T follicular helper cell (primary cell): ENCODE data around the gene CCDC40.

Source experiments
- DNase-seq: peaks from one replicate; pipeline ENCODE4 v3.0.0-alpha.2; 2020; ENCODE audit warnings: low read depth

Gene CCDC40

GRCh38 chr17:80000981-80001775 lies 35.3 kb upstream of the CCDC40 start:
- DNase-seq: no peak

- no peak for DNase-seq
Measured at GRCh38 chr17:80002070-80002641, 34.3 kb upstream of the CCDC40 start.

- no peak for DNase-seq
Measured at GRCh38 chr17:80002690-80003490, 33.6 kb upstream of the CCDC40 start.

GRCh38 chr17:80003969-80004368 lies 32.5 kb upstream of the CCDC40 start:
- no peak for DNase-seq

GRCh38 chr17:80005360-80006338 lies 30.8 kb upstream of the CCDC40 start:
- peak; percentile 40 for DNase-seq

- no peak for DNase-seq
Measured at GRCh38 chr17:80006339-80006720, 30.1 kb upstream of the CCDC40 start.

GRCh38 chr17:80006811-80007752 lies 29.4 kb upstream of the CCDC40 start:
- DNase-seq: no peak

GRCh38 chr17:80007939-80008338 lies 28.5 kb upstream of the CCDC40 start:
- DNase-seq: no peak

- peak; percentile 60 for DNase-seq
Measured at GRCh38 chr17:80008383-80008840, 28.0 kb upstream of the CCDC40 start.

- DNase-seq: no peak
Measured at GRCh38 chr17:80008848-80009247, 27.6 kb upstream of the CCDC40 start.

GRCh38 chr17:80009391-80010282 lies 26.8 kb upstream of the CCDC40 start:
- no peak for DNase-seq

- DNase-seq: no peak
Measured at GRCh38 chr17:80010283-80010858, 26.1 kb upstream of the CCDC40 start.

- no peak for DNase-seq
Measured at GRCh38 chr17:80011989-80012555, 24.4 kb upstream of the CCDC40 start.

- no peak for DNase-seq
Measured at GRCh38 chr17:80012765-80013741, 23.4 kb upstream of the CCDC40 start.

GRCh38 chr17:80017226-80018010 lies 19.0 kb upstream of the CCDC40 start:
- DNase-seq: no peak

GRCh38 chr17:80018917-80019651 lies 17.4 kb upstream of the CCDC40 start:
- DNase-seq: no peak
